CD4-positive, alpha-beta T cell treated with Interleukin-6 for 4 hours (primary cell): Measurements from ENCODE around the gene CPTP.

Experiments used
- DNase-seq: peaks from one replicate; pipeline ENCODE4 v3.0.0-alpha.2; 2020; ENCODE audit warnings: mixed read lengths

CPTP gene

DNA sequence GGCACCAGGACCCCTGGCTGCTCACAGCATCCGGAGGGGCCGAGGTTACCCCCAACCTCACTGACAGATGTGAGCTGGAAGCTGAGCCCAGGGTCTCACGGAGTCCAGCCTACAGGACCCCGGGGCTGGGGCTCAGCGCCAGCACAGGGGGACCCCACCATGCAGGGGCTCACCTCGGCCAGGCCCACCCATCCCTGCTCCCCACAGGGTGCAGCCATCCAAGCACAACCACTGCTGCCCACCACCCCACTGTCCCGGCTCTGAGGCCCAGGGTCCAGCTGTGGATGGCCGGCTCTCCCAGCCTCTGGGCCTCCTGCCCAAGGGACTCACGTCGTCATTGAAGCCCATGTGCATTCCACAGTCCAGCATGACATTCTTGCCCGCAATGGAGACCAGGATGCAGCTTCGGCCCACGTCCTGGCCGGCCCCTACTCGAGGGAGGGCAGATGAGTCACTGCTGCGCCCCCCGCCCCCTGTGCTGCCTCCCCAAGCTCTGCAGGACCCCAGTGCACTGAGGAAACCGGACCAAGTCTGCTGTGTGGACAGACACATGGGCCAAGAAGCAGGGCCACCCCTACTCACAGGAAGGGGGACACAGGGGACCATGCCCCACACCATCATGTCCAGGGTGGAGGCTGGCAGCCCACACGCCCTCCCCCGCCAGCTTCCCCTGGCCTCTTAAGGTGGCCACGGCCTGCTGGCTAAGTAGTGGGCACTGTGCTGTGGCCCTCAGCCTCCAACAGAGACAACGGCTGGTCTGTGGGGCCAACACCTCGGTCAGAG, 3.7 kb upstream of the CPTP start:
- no peak for DNase-seq

DNA sequence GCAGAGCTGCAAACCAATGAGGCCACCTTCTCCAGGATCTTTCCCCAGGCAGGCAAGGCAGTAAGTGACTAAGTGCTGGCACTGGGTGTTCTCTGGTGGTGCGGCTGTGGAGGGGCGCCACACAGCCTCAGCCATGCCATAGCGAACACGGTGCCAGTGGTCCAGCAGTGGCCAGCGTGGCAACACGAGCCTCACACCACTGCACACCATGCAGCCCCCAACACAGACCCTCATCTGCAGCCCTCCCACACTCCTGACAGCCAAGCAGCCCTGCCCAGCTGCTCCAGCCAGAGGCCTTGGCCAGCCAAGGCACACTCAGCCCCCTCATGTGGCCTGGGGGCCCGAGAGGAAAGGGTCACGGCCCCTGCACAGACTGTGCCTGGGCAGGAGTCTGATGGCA, 3.1 kb upstream of the CPTP start:
- no peak for DNase-seq

DNA sequence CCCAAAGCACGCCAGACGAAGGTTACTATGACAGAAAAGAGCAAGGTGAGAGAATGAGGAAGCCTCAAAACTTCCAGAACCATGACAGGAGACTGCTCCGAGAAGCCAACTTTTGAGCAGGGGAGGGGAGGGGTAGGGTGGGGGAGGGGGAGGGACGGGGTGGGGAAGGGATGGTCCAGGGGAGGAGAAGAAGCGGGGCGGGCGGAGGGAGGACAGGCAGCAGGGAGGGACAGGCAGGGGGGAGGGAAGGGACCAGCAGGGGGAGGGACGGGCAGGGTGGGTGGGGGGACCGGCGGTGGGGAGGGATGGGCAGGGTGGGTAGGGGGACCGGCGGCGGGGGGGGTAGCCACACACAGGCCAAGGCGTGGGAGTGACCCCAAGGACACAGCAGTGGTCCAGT, 2.2 kb upstream of the CPTP start:
- no peak for DNase-seq

DNA sequence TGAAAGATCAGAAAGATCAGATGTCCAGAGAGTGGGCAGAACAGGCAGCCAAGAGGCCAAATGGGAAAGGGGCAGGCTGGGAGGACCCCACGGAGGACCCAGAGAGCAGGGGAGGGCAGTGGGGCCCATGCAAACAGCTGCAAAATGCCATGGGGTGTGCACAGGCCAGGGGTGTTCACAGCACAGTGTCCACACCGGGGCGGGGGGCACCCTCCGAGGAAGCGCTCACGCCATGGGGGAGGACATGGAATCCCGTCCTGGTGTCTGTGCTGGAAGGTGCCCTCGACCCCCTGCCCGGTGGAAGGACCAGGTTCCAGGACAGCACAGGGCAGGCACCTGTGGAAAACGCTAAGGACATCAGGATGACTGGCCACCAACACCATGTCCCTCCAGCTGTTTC, 1.6 kb upstream of the CPTP start:
- no peak for DNase-seq

DNA sequence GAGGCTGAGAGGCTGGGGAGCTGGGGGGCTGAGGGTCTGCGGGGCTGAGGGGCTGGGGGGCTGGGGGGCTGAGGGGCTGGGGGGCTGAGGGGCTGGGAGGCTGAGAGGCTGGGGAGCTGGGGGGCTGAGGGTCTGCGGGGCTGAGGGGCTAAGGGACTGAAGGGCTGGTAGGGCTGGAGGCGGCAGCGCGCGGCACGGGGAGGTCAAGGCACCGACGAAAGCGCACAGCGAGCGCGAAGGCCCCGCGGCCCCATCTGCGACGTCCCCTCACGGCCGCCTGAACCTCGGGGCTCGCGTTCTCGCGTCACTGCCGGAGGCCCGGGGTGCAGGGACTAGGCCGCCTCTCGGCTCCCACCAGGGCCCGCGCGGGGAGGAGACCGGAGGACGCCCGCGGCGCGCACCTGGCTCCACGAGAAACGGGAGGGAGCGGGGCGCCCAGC, 498 bp upstream of the CPTP start:
- no peak for DNase-seq

DNA sequence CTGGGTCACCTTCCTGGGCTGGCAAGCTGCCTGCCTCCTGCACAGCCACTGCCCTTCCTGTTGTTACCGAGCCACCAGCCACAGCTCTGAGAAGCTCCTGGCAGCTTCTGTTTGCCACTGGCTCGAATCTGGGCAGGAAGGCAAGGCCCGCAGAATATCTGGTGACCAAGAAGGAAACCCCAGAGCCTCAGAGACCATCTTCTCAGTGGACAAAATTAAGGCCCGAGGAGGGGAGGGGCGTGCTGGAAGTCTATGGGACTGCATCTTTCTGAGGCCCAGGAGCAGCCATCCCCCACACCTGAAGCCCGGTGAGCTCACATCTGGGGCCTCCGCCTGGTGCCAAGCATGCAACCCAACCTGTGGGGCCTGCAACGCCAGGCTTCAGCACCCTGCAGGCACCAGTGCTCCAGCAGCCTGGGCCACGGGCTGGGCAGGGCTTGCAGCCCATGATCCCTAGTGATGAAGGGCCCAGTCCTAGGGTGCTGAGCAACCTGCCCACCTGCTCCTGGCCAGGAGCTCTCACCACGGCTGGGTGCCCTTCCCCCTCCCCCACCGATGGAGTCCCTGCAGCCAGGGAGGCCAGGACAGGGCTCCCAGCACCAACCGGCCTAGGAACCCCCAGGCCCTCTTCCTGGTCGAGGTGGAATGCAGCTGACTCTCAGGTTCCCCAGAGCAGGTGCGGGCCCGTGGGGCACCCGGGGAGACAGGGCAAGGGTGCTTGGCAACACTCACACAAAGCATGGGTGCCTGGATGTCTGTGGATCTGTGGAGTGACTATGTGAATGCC, 879 bp downstream of the CPTP start:
- DNase-seq: peak; percentile 25

DNA sequence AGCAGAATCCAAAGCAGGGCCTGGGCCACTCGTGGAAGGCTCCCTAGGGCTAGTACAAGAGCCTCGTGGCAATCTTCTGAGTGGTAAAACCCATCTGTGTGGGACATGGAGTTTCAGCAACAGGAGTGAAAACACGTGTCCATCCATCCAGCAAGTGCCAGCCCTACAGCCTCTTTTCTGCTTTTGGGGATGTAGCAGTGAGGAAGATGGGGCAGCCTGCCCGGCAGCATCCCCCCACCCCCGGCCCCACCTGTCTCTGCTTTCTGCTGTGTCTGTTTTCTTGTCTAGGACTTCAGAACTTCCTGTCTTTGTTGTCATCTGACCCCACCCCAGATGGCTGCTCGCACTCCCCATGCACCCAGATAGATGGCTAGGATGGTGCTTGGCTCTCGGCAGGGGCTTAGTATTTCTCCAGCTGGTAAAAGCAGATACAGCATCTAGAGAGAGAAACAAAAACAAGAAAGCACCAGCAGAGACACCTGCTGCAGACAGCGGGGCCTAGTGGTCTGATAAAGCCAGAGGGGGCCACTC, 1.5 kb downstream of the CPTP start:
- DNase-seq: no peak

DNA sequence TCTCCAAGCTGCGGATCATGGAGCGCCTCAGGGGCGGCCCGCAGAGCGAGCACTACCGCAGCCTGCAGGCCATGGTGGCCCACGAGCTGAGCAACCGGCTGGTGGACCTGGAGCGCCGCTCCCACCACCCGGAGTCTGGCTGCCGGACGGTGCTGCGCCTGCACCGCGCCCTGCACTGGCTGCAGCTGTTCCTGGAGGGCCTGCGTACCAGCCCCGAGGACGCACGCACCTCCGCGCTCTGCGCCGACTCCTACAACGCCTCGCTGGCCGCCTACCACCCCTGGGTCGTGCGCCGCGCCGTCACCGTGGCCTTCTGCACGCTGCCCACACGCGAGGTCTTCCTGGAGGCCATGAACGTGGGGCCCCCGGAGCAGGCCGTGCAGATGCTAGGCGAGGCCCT, 2.7 kb downstream of the CPTP start:
- no peak for DNase-seq

DNA sequence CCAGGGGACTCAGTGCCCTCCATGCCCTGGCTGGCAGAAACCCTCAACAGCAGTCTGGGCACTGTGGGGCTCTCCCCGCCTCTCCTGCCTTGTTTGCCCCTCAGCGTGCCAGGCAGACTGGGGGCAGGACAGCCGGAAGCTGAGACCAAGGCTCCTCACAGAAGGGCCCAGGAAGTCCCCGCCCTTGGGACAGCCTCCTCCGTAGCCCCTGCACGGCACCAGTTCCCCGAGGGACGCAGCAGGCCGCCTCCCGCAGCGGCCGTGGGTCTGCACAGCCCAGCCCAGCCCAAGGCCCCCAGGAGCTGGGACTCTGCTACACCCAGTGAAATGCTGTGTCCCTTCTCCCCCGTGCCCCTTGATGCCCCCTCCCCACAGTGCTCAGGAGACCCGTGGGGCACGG, 3.7 kb downstream of the CPTP start:
- DNase-seq: no peak

DNA sequence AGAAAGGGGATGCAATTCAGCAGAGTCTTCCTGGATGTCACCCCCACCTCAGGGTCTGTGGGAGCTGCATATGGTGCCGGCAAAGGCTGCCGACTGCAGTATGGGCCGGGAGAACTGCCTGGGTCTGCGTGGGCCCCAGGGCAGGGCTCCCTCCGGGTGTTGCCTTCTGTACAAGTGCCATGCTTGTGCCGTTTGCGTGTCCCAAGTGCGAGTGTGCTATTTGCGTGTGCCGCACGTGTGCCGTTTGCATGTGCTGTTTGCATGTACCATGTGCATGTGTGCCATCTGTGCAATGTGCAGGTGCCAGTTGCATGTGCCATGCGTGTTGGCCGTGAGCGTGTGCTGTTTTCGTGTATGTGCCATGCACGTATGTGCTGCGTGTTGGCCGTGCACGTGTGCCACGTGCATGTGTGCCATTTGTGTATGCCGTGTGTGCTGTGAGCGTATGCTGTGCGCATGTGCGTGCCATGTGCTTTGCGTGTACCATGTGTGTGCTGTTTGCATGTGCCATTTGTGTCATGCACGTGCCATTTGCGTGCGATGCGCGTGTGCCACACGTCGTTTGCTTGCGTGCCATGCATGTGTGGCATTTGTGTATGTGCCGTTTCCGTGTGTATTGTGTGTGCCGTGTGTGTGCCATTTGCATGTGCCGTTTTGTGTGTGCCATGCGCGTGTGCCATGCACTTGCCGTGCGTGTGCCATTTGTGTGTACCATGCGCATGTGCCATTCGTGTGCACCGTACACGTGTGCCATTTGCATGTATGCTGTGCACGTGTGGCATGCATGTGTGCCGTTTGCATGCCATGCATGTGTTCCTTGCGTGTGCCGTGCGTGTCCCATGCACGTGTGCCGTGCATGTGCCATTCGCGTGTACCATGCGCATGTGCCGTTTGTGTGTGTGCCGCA, 5.0 kb downstream of the CPTP start:
- no peak for DNase-seq

DNA sequence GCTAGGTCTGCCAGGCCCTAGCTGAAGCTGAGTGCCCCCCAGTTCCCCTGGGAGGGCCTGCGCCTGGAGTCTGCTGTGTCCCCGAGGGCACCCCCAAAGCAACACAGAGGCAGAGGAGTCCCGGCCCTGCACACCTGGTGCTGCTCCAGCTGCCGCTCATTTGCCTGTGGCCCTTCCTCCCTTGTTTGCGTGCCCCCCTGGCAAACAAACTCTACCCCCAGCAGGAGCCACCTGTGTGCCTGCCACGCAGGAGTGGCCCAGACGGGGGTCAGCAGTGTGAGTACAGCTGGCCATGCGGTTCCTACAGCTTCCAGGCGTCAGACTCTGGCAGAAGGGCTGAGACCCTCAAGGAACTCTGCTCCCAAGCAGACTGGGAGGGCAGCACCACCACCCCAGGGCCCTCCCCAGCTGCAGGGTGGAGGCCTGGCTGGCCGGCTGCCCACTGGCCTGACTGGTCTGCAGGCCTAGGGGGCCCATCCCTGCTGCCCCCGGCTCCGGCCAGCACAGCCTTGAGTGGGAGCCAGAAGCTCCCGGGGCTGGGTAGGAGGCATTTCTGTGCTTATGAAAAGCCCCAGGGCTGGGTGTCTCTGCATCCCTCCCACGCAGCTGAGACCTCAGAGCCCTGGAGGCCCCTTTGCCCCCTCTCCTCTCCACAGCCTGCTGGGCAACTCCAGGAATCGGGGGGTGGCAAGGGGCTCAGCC, 5.9 kb downstream of the CPTP start:
- DNase-seq: no peak

DNA sequence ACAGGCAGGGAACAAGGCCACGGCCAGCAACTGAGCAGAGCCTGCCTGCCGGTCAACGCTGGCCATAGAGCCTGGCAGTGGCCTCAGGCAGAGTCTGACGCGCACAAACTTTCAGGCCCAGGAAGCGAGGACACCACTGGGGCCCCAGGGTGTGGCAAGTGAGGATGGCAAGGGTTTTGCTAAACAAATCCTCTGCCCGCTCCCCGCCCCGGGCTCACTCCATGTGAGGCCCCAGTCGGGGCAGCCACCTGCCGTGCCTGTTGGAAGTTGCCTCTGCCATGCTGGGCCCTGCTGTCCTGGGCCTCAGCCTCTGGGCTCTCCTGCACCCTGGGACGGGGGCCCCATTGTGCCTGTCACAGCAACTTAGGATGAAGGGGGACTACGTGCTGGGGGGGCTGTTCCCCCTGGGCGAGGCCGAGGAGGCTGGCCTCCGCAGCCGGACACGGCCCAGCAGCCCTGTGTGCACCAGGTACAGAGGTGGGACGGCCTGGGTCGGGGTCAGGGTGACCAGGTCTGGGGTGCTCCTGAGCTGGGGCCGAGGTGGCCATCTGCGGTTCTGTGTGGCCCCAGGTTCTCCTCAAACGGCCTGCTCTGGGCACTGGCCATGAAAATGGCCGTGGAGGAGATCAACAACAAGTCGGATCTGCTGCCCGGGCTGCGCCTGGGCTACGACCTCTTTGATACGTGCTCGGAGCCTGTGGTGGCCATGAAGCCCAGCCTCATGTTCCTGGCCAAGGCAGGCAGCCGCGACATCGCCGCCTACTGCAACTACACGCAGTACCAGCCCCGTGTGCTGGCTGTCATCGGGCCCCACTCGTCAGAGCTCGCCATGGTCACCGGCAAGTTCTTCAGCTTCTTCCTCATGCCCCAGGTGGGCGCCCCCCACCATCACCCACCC, 6.7 kb downstream of the CPTP start, which contains the start of gene TAS1R3:
Gene TAS1R3 (plus strand): TSS at position 213 of the 898 bp plus-strand sequence. CDS start 66 bp downstream, at position 279.
- DNase-seq: no peak

DNA sequence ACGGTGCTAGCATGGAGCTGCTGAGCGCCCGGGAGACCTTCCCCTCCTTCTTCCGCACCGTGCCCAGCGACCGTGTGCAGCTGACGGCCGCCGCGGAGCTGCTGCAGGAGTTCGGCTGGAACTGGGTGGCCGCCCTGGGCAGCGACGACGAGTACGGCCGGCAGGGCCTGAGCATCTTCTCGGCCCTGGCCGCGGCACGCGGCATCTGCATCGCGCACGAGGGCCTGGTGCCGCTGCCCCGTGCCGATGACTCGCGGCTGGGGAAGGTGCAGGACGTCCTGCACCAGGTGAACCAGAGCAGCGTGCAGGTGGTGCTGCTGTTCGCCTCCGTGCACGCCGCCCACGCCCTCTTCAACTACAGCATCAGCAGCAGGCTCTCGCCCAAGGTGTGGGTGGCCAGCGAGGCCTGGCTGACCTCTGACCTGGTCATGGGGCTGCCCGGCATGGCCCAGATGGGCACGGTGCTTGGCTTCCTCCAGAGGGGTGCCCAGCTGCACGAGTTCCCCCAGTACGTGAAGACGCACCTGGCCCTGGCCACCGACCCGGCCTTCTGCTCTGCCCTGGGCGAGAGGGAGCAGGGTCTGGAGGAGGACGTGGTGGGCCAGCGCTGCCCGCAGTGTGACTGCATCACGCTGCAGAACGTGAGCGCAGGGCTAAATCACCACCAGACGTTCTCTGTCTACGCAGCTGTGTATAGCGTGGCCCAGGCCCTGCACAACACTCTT, 7.6 kb downstream of the CPTP start:
- DNase-seq: no peak

DNA sequence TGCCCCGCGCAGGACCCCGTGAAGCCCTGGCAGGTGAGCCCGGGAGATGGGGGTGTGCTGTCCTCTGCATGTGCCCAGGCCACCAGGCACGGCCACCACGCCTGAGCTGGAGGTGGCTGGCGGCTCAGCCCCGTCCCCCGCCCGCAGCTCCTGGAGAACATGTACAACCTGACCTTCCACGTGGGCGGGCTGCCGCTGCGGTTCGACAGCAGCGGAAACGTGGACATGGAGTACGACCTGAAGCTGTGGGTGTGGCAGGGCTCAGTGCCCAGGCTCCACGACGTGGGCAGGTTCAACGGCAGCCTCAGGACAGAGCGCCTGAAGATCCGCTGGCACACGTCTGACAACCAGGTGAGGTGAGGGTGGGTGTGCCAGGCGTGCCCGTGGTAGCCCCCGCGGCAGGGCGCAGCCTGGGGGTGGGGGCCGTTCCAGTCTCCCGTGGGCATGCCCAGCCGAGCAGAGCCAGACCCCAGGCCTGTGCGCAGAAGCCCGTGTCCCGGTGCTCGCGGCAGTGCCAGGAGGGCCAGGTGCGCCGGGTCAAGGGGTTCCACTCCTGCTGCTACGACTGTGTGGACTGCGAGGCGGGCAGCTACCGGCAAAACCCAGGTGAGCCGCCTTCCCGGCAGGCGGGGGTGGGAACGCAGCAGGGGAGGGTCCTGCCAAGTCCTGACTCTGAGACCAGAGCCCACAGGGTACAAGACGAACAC, 8.3 kb downstream of the CPTP start:
- no peak for DNase-seq

DNA sequence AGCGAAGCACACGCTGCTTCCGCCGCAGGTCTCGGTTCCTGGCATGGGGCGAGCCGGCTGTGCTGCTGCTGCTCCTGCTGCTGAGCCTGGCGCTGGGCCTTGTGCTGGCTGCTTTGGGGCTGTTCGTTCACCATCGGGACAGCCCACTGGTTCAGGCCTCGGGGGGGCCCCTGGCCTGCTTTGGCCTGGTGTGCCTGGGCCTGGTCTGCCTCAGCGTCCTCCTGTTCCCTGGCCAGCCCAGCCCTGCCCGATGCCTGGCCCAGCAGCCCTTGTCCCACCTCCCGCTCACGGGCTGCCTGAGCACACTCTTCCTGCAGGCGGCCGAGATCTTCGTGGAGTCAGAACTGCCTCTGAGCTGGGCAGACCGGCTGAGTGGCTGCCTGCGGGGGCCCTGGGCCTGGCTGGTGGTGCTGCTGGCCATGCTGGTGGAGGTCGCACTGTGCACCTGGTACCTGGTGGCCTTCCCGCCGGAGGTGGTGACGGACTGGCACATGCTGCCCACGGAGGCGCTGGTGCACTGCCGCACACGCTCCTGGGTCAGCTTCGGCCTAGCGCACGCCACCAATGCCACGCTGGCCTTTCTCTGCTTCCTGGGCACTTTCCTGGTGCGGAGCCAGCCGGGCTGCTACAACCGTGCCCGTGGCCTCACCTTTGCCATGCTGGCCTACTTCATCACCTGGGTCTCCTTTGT, 9.1 kb downstream of the CPTP start:
- no peak for DNase-seq

DNA sequence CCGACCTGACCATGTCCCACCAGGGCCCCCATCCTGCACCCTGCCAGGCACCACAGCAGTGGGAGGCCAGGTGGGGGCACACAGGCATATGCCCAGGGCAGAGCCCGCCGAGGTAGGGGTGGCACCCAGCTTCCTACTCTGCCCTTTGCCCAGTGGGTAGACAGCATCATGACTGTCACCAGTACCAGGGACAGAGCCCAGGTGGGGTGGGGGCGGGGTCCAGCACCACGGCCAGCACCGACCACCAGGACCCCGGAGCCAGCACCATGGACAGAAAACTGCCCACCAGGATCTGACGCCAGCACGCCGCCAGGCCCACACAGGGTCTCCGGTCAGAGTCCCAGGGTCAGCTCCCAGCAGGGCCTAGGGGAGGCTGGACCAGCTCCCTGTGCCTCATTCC, 10.2 kb downstream of the CPTP start:
- no peak for DNase-seq

DNA sequence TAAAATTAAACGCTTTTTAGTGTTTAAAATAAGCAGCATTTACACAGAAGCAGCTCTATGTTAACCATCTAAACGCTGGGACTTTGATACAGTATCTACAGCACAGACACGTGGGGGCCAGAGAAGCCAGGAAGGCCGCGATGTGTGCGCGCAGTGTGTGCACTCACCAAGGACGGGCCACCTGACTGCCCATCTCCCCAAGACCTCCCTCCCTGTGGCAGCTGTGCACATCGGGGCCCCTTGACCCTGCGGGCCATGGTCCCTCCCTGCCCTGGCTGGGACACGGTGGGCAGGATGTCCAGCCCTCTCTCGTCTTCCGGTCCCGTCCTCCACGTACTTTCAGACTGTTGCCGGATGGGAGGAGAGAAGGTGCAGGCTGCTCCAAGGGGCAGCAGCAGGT, 10.7 kb downstream of the CPTP start:
- no peak for DNase-seq

DNA sequence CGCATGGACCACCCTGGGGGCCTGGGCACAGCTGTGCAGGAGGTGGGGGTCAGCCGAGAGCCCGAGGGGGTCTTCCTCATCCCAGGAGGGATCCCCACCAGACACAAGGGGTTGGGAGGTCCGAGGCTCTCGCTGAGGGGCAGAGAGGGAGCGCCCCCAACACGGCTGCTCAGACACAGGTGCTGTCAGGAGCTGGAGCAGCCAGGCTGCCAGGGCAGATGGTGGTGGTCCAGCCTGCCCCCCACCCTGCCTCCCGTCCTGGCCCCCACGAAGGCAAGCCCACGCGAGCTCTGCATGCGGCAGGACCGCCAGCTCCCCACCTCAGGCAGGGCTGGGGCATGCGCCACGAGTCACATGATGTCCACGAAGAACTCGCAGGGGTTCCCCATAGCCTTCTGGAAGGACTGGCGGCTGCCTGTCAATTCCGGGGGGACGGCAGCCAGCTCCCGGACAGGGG, 11.2 kb downstream of the CPTP start:
- DNase-seq: no peak

DNA sequence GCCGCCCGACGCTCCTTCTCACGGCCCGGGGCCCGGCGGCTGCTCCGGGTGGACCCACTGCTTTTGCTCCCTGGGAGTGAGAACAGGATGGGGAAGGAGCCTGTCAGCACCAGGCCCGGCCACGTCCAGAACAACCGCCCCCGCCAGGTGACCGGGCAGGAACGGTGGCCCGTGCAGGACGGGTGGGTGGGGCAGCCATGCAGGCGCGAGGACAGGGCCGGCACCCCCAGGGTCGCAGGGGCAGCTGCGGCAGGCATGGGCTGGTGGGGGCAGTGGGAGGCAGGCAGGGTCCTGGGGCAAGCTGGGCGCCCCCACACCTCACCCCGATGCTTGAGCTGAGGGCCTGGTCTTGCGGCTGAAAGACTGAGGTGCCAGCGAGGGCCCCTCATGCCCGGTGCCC, 11.8 kb downstream of the CPTP start:
- no peak for DNase-seq
